ENCODE results near the gene TYRO3.
"Not testable (repeated sequence)": the region's sequence is repeated elsewhere in the genome, so short reads cannot be mapped to it uniquely, and the experiment has no call there.

TYRO3 gene

DNA sequence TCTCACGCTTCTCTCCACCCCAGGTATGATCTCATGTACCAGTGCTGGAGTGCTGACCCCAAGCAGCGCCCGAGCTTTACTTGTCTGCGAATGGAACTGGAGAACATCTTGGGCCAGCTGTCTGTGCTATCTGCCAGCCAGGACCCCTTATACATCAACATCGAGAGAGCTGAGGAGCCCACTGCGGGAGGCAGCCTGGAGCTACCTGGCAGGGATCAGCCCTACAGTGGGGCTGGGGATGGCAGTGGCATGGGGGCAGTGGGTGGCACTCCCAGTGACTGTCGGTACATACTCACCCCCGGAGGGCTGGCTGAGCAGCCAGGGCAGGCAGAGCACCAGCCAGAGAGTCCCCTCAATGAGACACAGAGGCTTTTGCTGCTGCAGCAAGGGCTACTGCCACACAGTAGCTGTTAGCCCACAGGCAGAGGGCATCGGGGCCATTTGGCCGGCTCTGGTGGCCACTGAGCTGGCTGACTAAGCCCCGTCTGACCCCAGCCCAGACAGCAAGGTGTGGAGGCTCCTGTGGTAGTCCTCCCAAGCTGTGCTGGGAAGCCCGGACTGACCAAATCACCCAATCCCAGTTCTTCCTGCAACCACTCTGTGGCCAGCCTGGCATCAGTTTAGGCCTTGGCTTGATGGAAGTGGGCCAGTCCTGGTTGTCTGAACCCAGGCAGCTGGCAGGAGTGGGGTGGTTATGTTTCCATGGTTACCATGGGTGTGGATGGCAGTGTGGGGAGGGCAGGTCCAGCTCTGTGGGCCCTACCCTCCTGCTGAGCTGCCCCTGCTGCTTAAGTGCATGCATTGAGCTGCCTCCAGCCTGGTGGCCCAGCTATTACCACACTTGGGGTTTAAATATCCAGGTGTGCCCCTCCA is 19.1 kb downstream of the TYRO3 start:
- Mint-ChIP-seq H3K4me3 (no peak overlapping the region), H3K36me3 (ENCODE audit: low read depth) (no peaks in the 10 kb centered on the region), H3K27ac (no peak overlapping the region), H3K27me3 (peaks cover 12% of the 10 kb centered on the region), H3K4me1 (ENCODE audit: low read depth) (no peaks in the 10 kb centered on the region), H3K9me3 (no peaks in the 10 kb centered on the region)

DNA sequence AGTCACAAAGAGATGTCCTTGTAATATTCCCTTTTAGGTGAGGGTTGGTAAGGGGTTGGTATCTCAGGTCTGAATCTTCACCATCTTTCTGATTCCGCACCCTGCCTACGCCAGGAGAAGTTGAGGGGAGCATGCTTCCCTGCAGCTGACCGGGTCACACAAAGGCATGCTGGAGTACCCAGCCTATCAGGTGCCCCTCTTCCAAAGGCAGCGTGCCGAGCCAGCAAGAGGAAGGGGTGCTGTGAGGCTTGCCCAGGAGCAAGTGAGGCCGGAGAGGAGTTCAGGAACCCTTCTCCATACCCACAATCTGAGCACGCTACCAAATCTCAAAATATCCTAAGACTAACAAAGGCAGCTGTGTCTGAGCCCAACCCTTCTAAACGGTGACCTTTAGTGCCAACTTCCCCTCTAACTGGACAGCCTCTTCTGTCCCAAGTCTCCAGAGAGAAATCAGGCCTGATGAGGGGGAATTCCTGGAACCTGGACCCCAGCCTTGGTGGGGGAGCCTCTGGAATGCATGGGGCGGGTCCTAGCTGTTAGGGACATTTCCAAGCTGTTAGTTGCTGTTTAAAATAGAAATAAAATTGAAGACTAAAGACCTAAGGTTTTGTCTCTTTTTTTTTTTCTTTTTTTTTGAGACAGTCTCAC is 19.8 kb downstream of the TYRO3 start:
- Mint-ChIP-seq H3K27ac (no peak overlapping the region), H3K4me3 (no peak overlapping the region), H3K9me3 (no peaks in the 10 kb centered on the region), H3K4me1 (ENCODE audit: low read depth) (no peaks in the 10 kb centered on the region), H3K27me3 (peaks cover 19% of the 10 kb centered on the region), H3K36me3 (ENCODE audit: low read depth) (no peaks in the 10 kb centered on the region)

DNA sequence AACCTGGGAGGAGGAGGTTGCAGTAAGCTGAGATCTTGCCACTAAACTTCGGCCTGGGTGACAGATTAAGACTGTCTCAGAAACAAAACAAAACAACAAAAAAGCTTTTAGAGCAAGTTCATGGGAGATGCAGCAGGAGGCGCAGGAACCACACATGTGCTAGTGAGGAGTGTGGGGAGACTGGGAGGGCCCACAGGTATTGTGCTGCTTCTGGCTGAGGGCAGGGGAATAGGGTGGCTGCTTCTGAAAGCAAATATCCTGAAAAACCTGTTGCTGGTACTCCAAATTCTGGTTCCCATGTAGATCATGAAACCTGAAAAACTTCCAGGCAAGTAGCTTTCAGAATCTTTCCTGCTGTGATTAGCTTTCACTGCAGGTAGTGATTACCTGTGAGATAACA is 22.1 kb downstream of the TYRO3 start:
- Mint-ChIP-seq H3K27me3 (peaks cover 32% of the 10 kb centered on the region), H3K4me3 (no peak overlapping the region), H3K36me3 (ENCODE audit: low read depth) (no peaks in the 10 kb centered on the region), H3K9me3 (no peaks in the 10 kb centered on the region), H3K27ac (no peak overlapping the region), H3K4me1 (ENCODE audit: low read depth) (peaks cover 8% of the 10 kb centered on the region)

- Mint-ChIP-seq H3K27ac (no peak overlapping the region), H3K27me3 (peaks cover 47% of the 10 kb centered on the region), H3K4me1 (ENCODE audit: low read depth) (peaks cover 8% of the 10 kb centered on the region), H3K36me3 (ENCODE audit: low read depth) (no peaks in the 10 kb centered on the region), H3K4me3 (no peak overlapping the region), H3K9me3 (no peaks in the 10 kb centered on the region)
These were observed 24.8 kb downstream of the TYRO3 start for GRCh38 chr15:41583795-41584194.

- no peaks in the 10 kb centered on the region for H3K36me3 Mint-ChIP-seq (ENCODE audit: low read depth)
- peaks cover 53% of the 10 kb centered on the region for H3K27me3 Mint-ChIP-seq
- H3K4me3 Mint-ChIP-seq = peak overlapping the region; percentile 61
- H3K9me3 Mint-ChIP-seq = no peaks in the 10 kb centered on the region
- H3K27ac Mint-ChIP-seq = no peak overlapping the region
- peaks cover 8% of the 10 kb centered on the region for H3K4me1 Mint-ChIP-seq (ENCODE audit: low read depth)
These were observed 25.7 kb downstream of the TYRO3 start for GRCh38 chr15:41584636-41585126.

- Mint-ChIP-seq H3K27ac (no peak overlapping the region), H3K4me3 (peak overlapping the region; percentile 68), H3K36me3 (ENCODE audit: low read depth) (no peaks in the 10 kb centered on the region), H3K4me1 (ENCODE audit: low read depth) (peaks cover 8% of the 10 kb centered on the region), H3K9me3 (no peaks in the 10 kb centered on the region), H3K27me3 (peaks cover 53% of the 10 kb centered on the region)
These were observed 26.4 kb downstream of the TYRO3 start for GRCh38 chr15:41585127-41586047.

GRCh38 chr15:41586531-41587282 is 27.7 kb downstream of the TYRO3 start:
- peaks cover 47% of the 10 kb centered on the region for H3K27me3 Mint-ChIP-seq
- H3K4me3 Mint-ChIP-seq; H3K4me1 Mint-ChIP-seq (ENCODE audit: low read depth); H3K9me3 Mint-ChIP-seq; H3K27ac Mint-ChIP-seq; H3K36me3 Mint-ChIP-seq (ENCODE audit: low read depth): not testable (repeated sequence)

GRCh38 chr15:41589018-41589417 is 30.0 kb downstream of the TYRO3 start:
- H3K4me3 Mint-ChIP-seq; H3K4me1 Mint-ChIP-seq (ENCODE audit: low read depth); H3K9me3 Mint-ChIP-seq; H3K27ac Mint-ChIP-seq; H3K36me3 Mint-ChIP-seq (ENCODE audit: low read depth): not testable (repeated sequence)
- H3K27me3 Mint-ChIP-seq = peaks cover 41% of the 10 kb centered on the region

DNA sequence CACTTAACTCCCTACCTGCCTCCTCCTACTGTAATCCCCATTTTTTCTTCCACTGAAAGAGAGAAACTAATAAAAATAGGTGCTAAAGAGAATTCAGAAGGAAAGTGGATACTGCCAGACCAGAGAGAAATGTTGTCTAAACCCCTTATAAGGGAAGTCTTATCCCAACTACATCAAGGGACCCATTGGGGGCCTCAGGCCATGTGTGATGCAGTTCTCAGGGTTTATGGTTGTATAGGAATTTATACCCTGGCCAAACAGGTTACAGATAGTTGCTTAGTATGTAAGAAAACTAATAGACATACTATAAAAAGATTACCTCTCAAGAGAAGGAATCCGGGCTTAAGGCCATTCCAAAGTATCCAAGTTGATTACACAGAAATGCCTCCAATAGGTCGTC is 30.6 kb downstream of the TYRO3 start:
- not testable (repeated sequence) for H3K4me3 Mint-ChIP-seq; H3K27ac Mint-ChIP-seq; H3K36me3 Mint-ChIP-seq (ENCODE audit: low read depth); H3K9me3 Mint-ChIP-seq; H3K4me1 Mint-ChIP-seq (ENCODE audit: low read depth)
- peaks cover 39% of the 10 kb centered on the region for H3K27me3 Mint-ChIP-seq

- not testable (repeated sequence) for H3K27ac Mint-ChIP-seq; H3K4me3 Mint-ChIP-seq; H3K9me3 Mint-ChIP-seq; H3K36me3 Mint-ChIP-seq (ENCODE audit: low read depth); H3K4me1 Mint-ChIP-seq (ENCODE audit: low read depth)
- peaks cover 30% of the 10 kb centered on the region for H3K27me3 Mint-ChIP-seq
These were observed 32.2 kb downstream of the TYRO3 start for GRCh38 chr15:41591217-41591616.

- peaks cover 21% of the 10 kb centered on the region for H3K27me3 Mint-ChIP-seq
These were observed 33.7 kb downstream of the TYRO3 start for GRCh38 chr15:41592718-41593117.

GRCh38 chr15:41594801-41595746 is 36.1 kb downstream of the TYRO3 start:
- H3K4me1 Mint-ChIP-seq (ENCODE audit: low read depth) = no peaks in the 10 kb centered on the region
- H3K4me3 Mint-ChIP-seq = no peak overlapping the region
- H3K9me3 Mint-ChIP-seq = no peaks in the 10 kb centered on the region
- no peak overlapping the region for H3K27ac Mint-ChIP-seq
- peaks cover 9% of the 10 kb centered on the region for H3K27me3 Mint-ChIP-seq
- H3K36me3 Mint-ChIP-seq (ENCODE audit: low read depth) = no peaks in the 10 kb centered on the region

More at GRCh38 chr15:41592718-41593117, 33.7 kb downstream of the TYRO3 start:
- H3K4me1 Mint-ChIP-seq (ENCODE audit: low read depth); H3K9me3 Mint-ChIP-seq; H3K27ac Mint-ChIP-seq; H3K4me3 Mint-ChIP-seq; H3K36me3 Mint-ChIP-seq (ENCODE audit: low read depth): not testable (repeated sequence)

- Mint-ChIP-seq H3K9me3 (no peaks in the 10 kb centered on the region), H3K4me3 (no peak overlapping the region), H3K36me3 (ENCODE audit: low read depth) (no peaks in the 10 kb centered on the region), H3K4me1 (ENCODE audit: low read depth) (no peaks in the 10 kb centered on the region), H3K27ac (no peak overlapping the region), H3K27me3 (peaks cover 9% of the 10 kb centered on the region)
These were observed 38.0 kb downstream of the TYRO3 start for GRCh38 chr15:41596972-41597371.

Measured in stimulated activated naive CD8-positive, alpha-beta T cell treated with anti-CD3 and anti-CD28 coated beads, Interleukin-15, Interleukin-2, amounts not matched to agents 100 ng/mL and 50 ng/mL, for 24 hours (primary cell).